ENCODE data around the gene MGAT4C.

The MGAT4C gene

DNA sequence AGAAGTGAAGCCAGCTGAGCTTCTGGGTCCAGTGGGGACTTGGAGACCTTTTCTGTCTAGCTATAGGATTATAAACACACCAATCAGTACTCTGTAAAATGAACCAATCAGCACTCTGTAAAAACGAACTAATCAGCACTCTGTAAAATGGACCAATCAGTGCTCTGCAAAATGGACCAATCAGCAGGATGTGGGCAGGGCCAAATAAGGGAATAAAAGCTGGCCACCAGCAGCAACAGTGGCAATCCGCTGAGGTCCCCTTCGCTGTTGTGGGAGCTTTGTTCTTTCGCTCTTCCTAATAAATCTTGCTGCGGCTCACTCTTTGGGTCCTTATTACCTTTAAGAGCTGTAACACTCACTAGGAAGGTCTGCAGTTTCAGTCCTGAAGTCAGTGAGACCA is 309.8 kb downstream of the MGAT4C start:
- TF ChIP-seq, protein P1, sequence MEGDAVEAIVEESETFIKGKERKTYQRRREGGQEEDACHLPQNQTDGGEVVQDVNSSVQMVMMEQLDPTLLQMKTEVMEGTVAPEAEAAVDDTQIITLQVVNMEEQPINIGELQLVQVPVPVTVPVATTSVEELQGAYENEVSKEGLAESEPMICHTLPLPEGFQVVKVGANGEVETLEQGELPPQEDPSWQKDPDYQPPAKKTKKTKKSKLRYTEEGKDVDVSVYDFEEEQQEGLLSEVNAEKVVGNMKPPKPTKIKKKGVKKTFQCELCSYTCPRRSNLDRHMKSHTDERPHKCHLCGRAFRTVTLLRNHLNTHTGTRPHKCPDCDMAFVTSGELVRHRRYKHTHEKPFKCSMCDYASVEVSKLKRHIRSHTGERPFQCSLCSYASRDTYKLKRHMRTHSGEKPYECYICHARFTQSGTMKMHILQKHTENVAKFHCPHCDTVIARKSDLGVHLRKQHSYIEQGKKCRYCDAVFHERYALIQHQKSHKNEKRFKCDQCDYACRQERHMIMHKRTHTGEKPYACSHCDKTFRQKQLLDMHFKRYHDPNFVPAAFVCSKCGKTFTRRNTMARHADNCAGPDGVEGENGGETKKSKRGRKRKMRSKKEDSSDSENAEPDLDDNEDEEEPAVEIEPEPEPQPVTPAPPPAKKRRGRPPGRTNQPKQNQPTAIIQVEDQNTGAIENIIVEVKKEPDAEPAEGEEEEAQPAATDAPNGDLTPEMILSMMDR (conservative IDR thresholded peaks at IDR 0.05; ENCODE audit: control insufficient read depth, insufficient read depth, low read depth, low read length): no peak
- no peak overlapping the region for H3K4me3 ChIP-seq (ENCODE audit: control insufficient read depth, low read depth, low read length)
- DNase-seq (ENCODE audit: low read depth): no peak

DNA sequence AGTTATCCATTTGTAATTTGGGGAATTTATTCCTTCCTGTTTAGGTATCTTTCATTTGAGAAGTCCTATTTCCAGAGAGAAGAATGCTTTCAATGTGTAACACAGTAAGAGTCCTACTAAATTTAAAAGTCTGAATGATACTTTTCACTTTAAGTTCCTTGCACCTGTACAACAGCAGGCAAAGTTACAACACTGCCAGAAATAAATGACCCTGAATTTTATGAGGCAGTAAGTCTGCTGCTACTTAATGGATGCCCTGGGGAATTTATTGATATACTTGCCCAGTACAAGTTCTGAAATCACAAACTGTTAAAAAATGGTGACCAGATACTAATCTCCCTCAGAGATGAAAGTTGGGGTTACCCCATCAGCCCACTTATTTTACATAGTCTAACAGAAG is 329.0 kb downstream of the MGAT4C start:
- H3K4me3 ChIP-seq (ENCODE audit: control insufficient read depth, low read depth, low read length): no peak overlapping the region
- DNase-seq (ENCODE audit: low read depth): no peak
- TF ChIP-seq, protein P1 (conservative IDR thresholded peaks at IDR 0.05; ENCODE audit: control insufficient read depth, insufficient read depth, low read depth, low read length): no peak

DNA sequence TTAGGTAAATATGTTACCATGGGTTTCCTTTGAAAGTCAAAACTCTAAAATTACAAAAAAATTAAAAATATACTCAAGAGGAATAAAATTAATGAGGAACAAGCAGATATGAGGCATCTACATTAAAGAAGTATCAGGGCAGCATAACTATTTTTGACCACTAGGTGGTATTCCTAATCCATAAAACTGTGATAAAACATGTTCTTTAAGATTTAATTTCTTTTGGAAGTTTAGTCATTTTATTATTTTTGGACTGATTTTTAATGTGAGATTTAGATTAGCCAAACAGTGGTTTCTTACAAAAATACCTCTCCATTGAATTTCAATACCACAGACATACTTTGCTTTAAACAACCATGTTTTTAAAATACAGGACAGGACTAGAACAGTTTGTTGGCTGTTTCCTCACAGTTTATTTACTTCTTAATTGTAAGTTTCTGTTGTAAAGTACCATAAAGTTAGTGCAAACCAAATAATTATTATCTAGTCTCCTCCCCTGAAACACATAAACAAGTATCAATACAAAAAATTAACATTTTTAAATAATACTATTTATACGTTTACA is 332.3 kb downstream of the MGAT4C start:
- DNase-seq (ENCODE audit: low read depth): peak; percentile 55
- TF ChIP-seq, protein P1 (conservative IDR thresholded peaks at IDR 0.05; ENCODE audit: control insufficient read depth, insufficient read depth, low read depth, low read length): peak; percentile 70
- H3K4me3 ChIP-seq (ENCODE audit: control insufficient read depth, low read depth, low read length): no peak overlapping the region

DNA sequence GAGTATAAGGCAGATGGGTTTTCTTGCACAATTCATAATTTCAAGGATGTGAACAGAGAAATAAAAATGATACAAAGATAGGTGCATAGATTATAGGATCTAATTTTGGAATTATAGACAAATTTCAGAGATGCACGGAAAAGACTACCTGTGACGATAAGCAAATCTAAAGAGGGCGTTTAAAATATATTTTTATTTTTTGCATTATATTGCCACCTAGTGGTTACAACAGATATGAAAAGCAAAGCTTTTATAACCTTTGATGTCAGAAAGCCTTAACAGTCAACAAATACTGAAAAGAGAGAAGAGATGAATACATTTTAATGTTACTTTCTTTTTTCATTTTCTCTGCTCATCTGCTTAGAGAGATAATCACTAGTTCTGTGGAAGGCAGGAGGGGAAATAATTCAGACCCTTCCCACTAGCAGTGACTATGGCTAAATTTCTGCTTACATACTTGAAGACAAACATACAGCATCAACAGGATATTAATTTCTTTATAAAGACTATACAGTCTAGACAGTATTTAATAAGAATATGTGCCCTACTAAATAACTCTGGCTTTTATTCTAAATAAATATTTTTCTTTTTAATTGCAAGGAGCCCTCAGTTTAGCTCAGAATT is 335.8 kb downstream of the MGAT4C start:
- no peak overlapping the region for H3K4me3 ChIP-seq (ENCODE audit: control insufficient read depth, low read depth, low read length)
- TF ChIP-seq, protein P1 (conservative IDR thresholded peaks at IDR 0.05; ENCODE audit: control insufficient read depth, insufficient read depth, low read depth, low read length): peak; percentile 50
- peak; percentile 36 for DNase-seq (ENCODE audit: low read depth)

All from fibroblast of mammary gland (primary cell).